ENCODE results near the gene GLT1D1. TPM values are rescaled to one million over a fixed set of nuclear protein-coding genes. Genes with fewer than 3 reads are reported as not detected.

Gene GLT1D1
- total RNA-seq, 1 experiment from 2014 or later = not detected

DNA sequence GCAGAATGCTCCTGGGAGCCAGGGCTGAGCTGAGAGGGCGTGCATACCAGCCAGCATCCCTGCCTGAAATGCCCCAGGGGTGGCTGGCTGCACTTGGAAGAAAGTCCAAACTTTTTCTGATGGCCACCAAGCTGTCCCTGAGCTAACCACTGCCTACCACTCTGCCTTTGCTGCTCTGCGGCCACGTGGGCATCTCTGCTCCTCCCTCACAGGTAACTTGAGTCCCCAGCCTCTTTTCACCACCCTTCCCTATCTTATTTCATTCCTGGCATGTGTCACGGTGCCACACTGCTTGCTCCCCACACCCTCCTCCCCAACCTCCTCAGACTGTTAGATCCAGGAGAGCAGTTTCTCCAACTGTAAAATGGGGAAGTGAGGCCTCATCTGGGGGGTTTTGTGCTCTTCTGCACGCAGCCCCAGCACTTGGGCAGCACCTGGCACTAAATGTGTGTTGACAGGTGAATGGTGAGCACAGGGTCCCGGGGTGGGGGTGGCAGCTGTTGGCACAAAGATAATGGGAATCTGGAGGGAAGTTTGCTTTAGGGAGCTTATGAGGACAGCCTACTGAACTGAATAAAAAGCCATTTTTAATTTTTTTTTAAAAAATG, 113.0 kb downstream of the GLT1D1 start:
- Histone ChIP-seq H3K79me2 (ENCODE audit: insufficient read depth, low read length) (no peaks in the 10 kb centered on the region), H3K9me3 (ENCODE audit: control insufficient read depth in 1 of 2, insufficient read depth in 1 of 2, low read depth in 1 of 2, low read length in 2 of 2) (no peaks in the 10 kb centered on the region; a peak in 1 of 4 replicates), H3K9me2 (ENCODE audit: insufficient read depth) (no peaks in the 10 kb centered on the region), H4K20me1 (ENCODE audit: insufficient read depth) (no peaks in the 10 kb centered on the region), H3K27ac (ENCODE audit: low read depth, low read length) (no peak overlapping the region), H3K4me3 (replicated peaks in 1 of 2; ENCODE audit: low read depth in 1 of 2, low read length in 2 of 2) (no peak overlapping the region), H3K36me3 (ENCODE audit: control insufficient read depth in 1 of 2, insufficient read depth in 2 of 2, low read length in 2 of 2) (no peaks in the 10 kb centered on the region), H3K27me3 (ENCODE audit: insufficient read depth, low read length) (no peaks in the 10 kb centered on the region), H2AFZ (ENCODE audit: low read depth, low read length, poor library complexity, severe bottlenecking) (no peak overlapping the region), H3K4me1 (ENCODE audit: control insufficient read depth in 1 of 2, insufficient read depth in 2 of 2, low read length in 2 of 2) (no peaks in the 10 kb centered on the region), H3K4me2 (ENCODE audit: low read length) (no peak overlapping the region), H3K9ac (ENCODE audit: low read length) (no peak overlapping the region)
- no TSS peak for BruUV-seq (replicated peaks)
- ATAC-seq (no peak), DNase-seq (ENCODE audit: low read depth, low spot score) (no peak)
- CTCF ChIA-PET = no interaction called here
- POLR2A ChIA-PET = no interaction called here
- RAD21 ChIA-PET (ENCODE audit: low non-redundant PET in 1 of 2, low total read pairs in 2 of 2, uncharacterized antibody in 2 of 2, unreplicated experiment in 2 of 2) = no interaction called here
- intact Hi-C loops (cut with micrococcal nuclease) = no loop called here
- TF ChIP-seq FOSL1 (IDR thresholded peaks at IDR 0.05; ENCODE audit: low read depth) (no peak), SP1 (IDR thresholded peaks at IDR 0.05; ENCODE audit: low read depth) (no peak), CBX3 (IDR thresholded peaks at IDR 0.05; ENCODE audit: low read depth) (no peak), POLR2AphosphoS5 (IDR thresholded peaks at IDR 0.05; ENCODE audit: low read depth, low read length) (no peak), JUND (IDR thresholded peaks at IDR 0.05) (no peak), EZH2phosphoT487 (IDR thresholded peaks at IDR 0.05; ENCODE audit: borderline replicate concordance) (no peak), CEBPB (IDR thresholded peaks at IDR 0.05; ENCODE audit: low read depth) (no peak), YY1 (IDR thresholded peaks at IDR 0.05; ENCODE audit: extremely low read depth, insufficient replicate concordance, low read depth, low read length) (no peak), EZH2 (IDR thresholded peaks at IDR 0.05) (no peak), RAD21 (IDR thresholded peaks at IDR 0.05; ENCODE audit: low read depth) (no peak), ZFX (IDR thresholded peaks at IDR 0.05) (no peak), EGR1 (IDR thresholded peaks at IDR 0.05; ENCODE audit: low read depth) (no peak)
- TF ChIP-seq, protein P1, sequence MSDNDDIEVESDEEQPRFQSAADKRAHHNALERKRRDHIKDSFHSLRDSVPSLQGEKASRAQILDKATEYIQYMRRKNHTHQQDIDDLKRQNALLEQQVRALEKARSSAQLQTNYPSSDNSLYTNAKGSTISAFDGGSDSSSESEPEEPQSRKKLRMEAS (IDR thresholded peaks at IDR 0.05) = no peak
- TF ChIP-seq, protein P2, sequence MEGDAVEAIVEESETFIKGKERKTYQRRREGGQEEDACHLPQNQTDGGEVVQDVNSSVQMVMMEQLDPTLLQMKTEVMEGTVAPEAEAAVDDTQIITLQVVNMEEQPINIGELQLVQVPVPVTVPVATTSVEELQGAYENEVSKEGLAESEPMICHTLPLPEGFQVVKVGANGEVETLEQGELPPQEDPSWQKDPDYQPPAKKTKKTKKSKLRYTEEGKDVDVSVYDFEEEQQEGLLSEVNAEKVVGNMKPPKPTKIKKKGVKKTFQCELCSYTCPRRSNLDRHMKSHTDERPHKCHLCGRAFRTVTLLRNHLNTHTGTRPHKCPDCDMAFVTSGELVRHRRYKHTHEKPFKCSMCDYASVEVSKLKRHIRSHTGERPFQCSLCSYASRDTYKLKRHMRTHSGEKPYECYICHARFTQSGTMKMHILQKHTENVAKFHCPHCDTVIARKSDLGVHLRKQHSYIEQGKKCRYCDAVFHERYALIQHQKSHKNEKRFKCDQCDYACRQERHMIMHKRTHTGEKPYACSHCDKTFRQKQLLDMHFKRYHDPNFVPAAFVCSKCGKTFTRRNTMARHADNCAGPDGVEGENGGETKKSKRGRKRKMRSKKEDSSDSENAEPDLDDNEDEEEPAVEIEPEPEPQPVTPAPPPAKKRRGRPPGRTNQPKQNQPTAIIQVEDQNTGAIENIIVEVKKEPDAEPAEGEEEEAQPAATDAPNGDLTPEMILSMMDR (IDR thresholded peaks at IDR 0.05 in 2 of 3, conservative IDR thresholded peaks at IDR 0.05 in 1 of 3; ENCODE audit: borderline replicate concordance in 1 of 3, insufficient read depth in 1 of 3, low read depth in 2 of 3, low read length in 2 of 3) = no peak
